H1 (cell line): Measurements from ENCODE around the gene CGNL1. TPM values are rescaled to one million over a fixed set of nuclear protein-coding genes. Genes with fewer than 3 reads are reported as not detected.

Source experiments
- CTCF ChIA-PET: fragments of 300-600 bp; sonication (Branson Sonifier 250); formaldehyde crosslinking; loops from one replicate; lab custom pipeline; 2021; ENCODE audit not compliant: partially characterized antibody; lab: Charles Lee
- POLR2A ChIA-PET: fragments of 300-600 bp; sonication (Branson Sonifier 250); formaldehyde crosslinking; loops from one replicate; lab custom pipeline; 2021; ENCODE audit warnings: inconsistent platforms; ENCODE audit not compliant: partially characterized antibody; lab: Charles Lee
- DNase-seq, 2 experiments: peaks; one replicate each; pipeline versions ENCODE4 v3.0.0 to v3.0.0-alpha.2; 2010 to 2022; ENCODE audit warnings: low spot score in 2 of 2, low read depth in 1 of 2, mixed read lengths in 1 of 2
- FAIRE-seq: peaks from 2 replicates; lab custom pipeline; 2011; peaks lifted over from hg19 to GRCh38; lab: Jason Lieb, UNC
- H2AFZ ChIP-seq: 2 replicates; pipeline ENCODE4 v1.8.1; 2012; ENCODE audit warnings: low read length, inconsistent platforms
- H2AK5ac ChIP-seq: 2 replicates; pipeline ENCODE4 v1.6.1; 2013; ENCODE audit warnings: low read depth, low read length
- H2BK120ac ChIP-seq: replicated peaks from 2 replicates; pipeline ENCODE3; 2013; ENCODE audit warnings: low read depth, low read length, inconsistent platforms
- H2BK12ac ChIP-seq: 2 replicates; pipeline ENCODE4 v1.6.1; 2013; ENCODE audit warnings: low read depth, low read length
- H2BK15ac ChIP-seq: 2 replicates; pipeline ENCODE4 v1.6.1; 2013; ENCODE audit warnings: low read length
- H2BK20ac ChIP-seq: 2 replicates; pipeline ENCODE4 v1.6.1; 2013; ENCODE audit warnings: low read length
- H2BK5ac ChIP-seq: 2 replicates; pipeline ENCODE4 v1.6.1; 2013; ENCODE audit warnings: low read depth, low read length
- H3K14ac ChIP-seq: 2 replicates; pipeline ENCODE4 v1.6.1; 2013; ENCODE audit warnings: inconsistent platforms; ENCODE audit not compliant: insufficient read length
- H3K18ac ChIP-seq: 2 replicates; pipeline ENCODE4 v1.6.1; 2013; ENCODE audit warnings: low read length; ENCODE audit errors: extremely low read depth
- H3K23ac ChIP-seq: 2 replicates; pipeline ENCODE4 v1.6.1; 2013; ENCODE audit warnings: inconsistent platforms; ENCODE audit not compliant: insufficient read length
- H3K23me2 ChIP-seq: 2 replicates; pipeline ENCODE4 v1.6.1; 2013; ENCODE audit warnings: low read depth, low read length
- H3K27ac ChIP-seq: 2 replicates; pipeline ENCODE4 v1.6.1; 2011; ENCODE audit warnings: low read depth, low read length, inconsistent platforms
- H3K27me3 ChIP-seq, 4 experiments: replicated peaks in 1 of 4; 1 replicate in 1 of 4; 2 replicates in 3 of 4; pipeline versions ENCODE4 v1.6.1 to v1.8.1; 2011 to 2013; ENCODE audit warnings: low read length in 3 of 4, mild to moderate bottlenecking in 3 of 4, inconsistent platforms in 2 of 4, mixed read lengths in 2 of 4, moderate library complexity in 1 of 4; ENCODE audit not compliant: control insufficient read depth in 3 of 4, insufficient read depth in 3 of 4; ENCODE audit errors: extremely low read depth in 1 of 4
- H3K36me3 ChIP-seq, 4 experiments: 2 replicates each; pipeline versions ENCODE4 v1.6.1 to v1.8.1; 2011 to 2013; ENCODE audit warnings: mild to moderate bottlenecking in 4 of 4, low read length in 3 of 4, moderate library complexity in 2 of 4, control low read depth in 1 of 4, inconsistent platforms in 1 of 4; ENCODE audit not compliant: insufficient read depth in 4 of 4, control insufficient read depth in 2 of 4
- H3K4ac ChIP-seq: replicated peaks from 2 replicates; pipeline ENCODE3; 2013; ENCODE audit warnings: low read length, low read depth, mixed read lengths, inconsistent platforms; ENCODE audit not compliant: insufficient read length
- H3K4me1 ChIP-seq, 4 experiments: replicated peaks in 1 of 4; 1 replicate in 1 of 4; 2 replicates in 3 of 4; pipeline versions ENCODE4 v1.6.1 to v1.8.1; 2011 to 2013; ENCODE audit warnings: low read length in 3 of 4, inconsistent platforms in 2 of 4, mixed read lengths in 1 of 4; ENCODE audit not compliant: insufficient read depth in 4 of 4, control insufficient read depth in 3 of 4
- H3K4me2 ChIP-seq, 2 experiments: 2 replicates each; pipeline versions ENCODE4 v1.6.1 to v1.8.1; 2011 to 2013; ENCODE audit warnings: low read depth in 2 of 2, low read length in 2 of 2, control low read depth in 1 of 2, inconsistent platforms in 1 of 2, mild to moderate bottlenecking in 1 of 2; ENCODE audit not compliant: insufficient read depth in 1 of 2
- H3K4me3 ChIP-seq, 4 experiments: fragments of 200-600, 300-600 bp in 1 of 4; sonication (generic), shearing (Covaris generic), sonication (Bioruptor Twin) in 1 of 4; 2 replicates each; pipeline versions ENCODE4 v1.5.1 to v1.8.1; 2011 to 2016; ENCODE audit warnings: low read length in 4 of 4, low read depth in 3 of 4, control low read depth in 2 of 4, inconsistent platforms in 2 of 4, mild to moderate bottlenecking in 2 of 4, mixed read lengths in 1 of 4, moderate library complexity in 1 of 4; ENCODE audit not compliant: insufficient read depth in 2 of 4; ENCODE audit errors: extremely low read depth in 1 of 4
- H3K56ac ChIP-seq: replicated peaks from 2 replicates; pipeline ENCODE3; 2013; ENCODE audit warnings: low read depth, mild to moderate bottlenecking, mixed read lengths, low read length, inconsistent platforms; ENCODE audit not compliant: insufficient read length
- H3K79me1 ChIP-seq: 2 replicates; pipeline ENCODE4 v1.6.1; 2013; ENCODE audit warnings: low read depth, low read length, control low read depth
- H3K79me2 ChIP-seq, 2 experiments: 2 replicates each; pipeline versions ENCODE4 v1.6.1 to v1.8.1; 2012 to 2013; ENCODE audit warnings: low read length in 2 of 2, mild to moderate bottlenecking in 2 of 2, inconsistent platforms in 1 of 2; ENCODE audit not compliant: insufficient read depth in 2 of 2, control insufficient read depth in 1 of 2
- H3K9ac ChIP-seq, 4 experiments: replicated peaks in 1 of 4; 1 replicate in 1 of 4; 2 replicates in 3 of 4; pipeline versions ENCODE4 v1.6.1 to v1.8.1; 2011 to 2013; ENCODE audit warnings: low read depth in 3 of 4, low read length in 3 of 4, control low read depth in 2 of 4, mild to moderate bottlenecking in 2 of 4, moderate library complexity in 2 of 4, inconsistent platforms in 1 of 4; ENCODE audit errors: extremely low read depth in 1 of 4
- H3K9me3 ChIP-seq, 2 experiments: 2 replicates each; pipeline versions ENCODE4 v1.6.1 to v1.8.1; 2012 to 2013; ENCODE audit warnings: mild to moderate bottlenecking in 2 of 2, moderate library complexity in 2 of 2, control low read depth in 1 of 2, inconsistent platforms in 1 of 2, low read depth in 1 of 2, low read length in 1 of 2, mixed read lengths in 1 of 2; ENCODE audit not compliant: insufficient read depth in 2 of 2
- H4K20me1 ChIP-seq, 2 experiments: replicated peaks in 1 of 2; 2 replicates each; pipeline versions ENCODE3 to v1.8.1; 2011 to 2013; ENCODE audit warnings: inconsistent platforms in 2 of 2, low read length in 2 of 2, mild to moderate bottlenecking in 1 of 2; ENCODE audit not compliant: insufficient read depth in 2 of 2, control insufficient read depth in 1 of 2
- H4K5ac ChIP-seq: 2 replicates; pipeline ENCODE4 v1.6.1; 2013; ENCODE audit warnings: low read length, low read depth, mixed read lengths, inconsistent platforms; ENCODE audit not compliant: insufficient read length
- H4K8ac ChIP-seq: 2 replicates; pipeline ENCODE4 v1.8.0; 2013; ENCODE audit warnings: mild to moderate bottlenecking, moderate library complexity, low read length, inconsistent platforms; ENCODE audit not compliant: insufficient read depth; ENCODE audit errors: extremely low read depth
- H4K91ac ChIP-seq: replicated peaks from 2 replicates; pipeline ENCODE3; 2013; ENCODE audit warnings: low read length, mixed read lengths, inconsistent platforms; ENCODE audit not compliant: insufficient read length
- ASH2L ChIP-seq: fragments of 200-600, 300-600 bp; sonication (generic); IDR thresholded peaks from one replicate; pipeline ENCODE4 v1.7.1; 2017; ENCODE audit warnings: low read length
- BRCA1 ChIP-seq: IDR thresholded peaks from 2 replicates; pipeline ENCODE4 v1.6.1; 2012; ENCODE audit warnings: low read depth, low read length, improper control_type of control experiment
- NANOG ChIP-seq: IDR thresholded peaks from 2 replicates; pipeline ENCODE4 v1.6.1; 2011; ENCODE audit warnings: low read length, low read depth, mild to moderate bottlenecking, inconsistent platforms; ENCODE audit not compliant: insufficient read depth, poor library complexity, severe bottlenecking
- SUZ12 ChIP-seq: fragments of 200-600 bp; sonication (generic); IDR thresholded peaks from 2 replicates; pipeline ENCODE4 v1.6.1; 2012; ENCODE audit warnings: mild to moderate bottlenecking, inconsistent platforms, low read length, moderate library complexity, mixed read lengths
- TEAD4 ChIP-seq: IDR thresholded peaks from 2 replicates; pipeline ENCODE4 v1.6.1; 2012; ENCODE audit warnings: low read depth, low read length, inconsistent platforms, mixed read lengths
- YY1 ChIP-seq: IDR thresholded peaks from 2 replicates; pipeline ENCODE4 v1.6.1; 2011; ENCODE audit warnings: low read depth, mild to moderate bottlenecking, low read length
- WGBS, 2 experiments: shearing (Covaris generic) in 1 of 2; methylation state at CpG; one replicate each; pipeline versions ENCODE4 v1.1.6 to v1.1.7; 2013 to 2015; ENCODE audit warnings: low lambda C conversion rate in 2 of 2, mixed read lengths in 2 of 2, inconsistent platforms in 1 of 2, low coverage in 1 of 2, missing lambda C conversion rate in 1 of 2; ENCODE audit not compliant: insufficient replicate concordance in 2 of 2, insufficient coverage in 1 of 2, insufficient read length in 1 of 2; ENCODE audit errors: extremely low coverage in 1 of 2, missing lambda C conversion rate in 1 of 2; 5-methylcytosine and 5-hydroxymethylcytosine counted together
- polyA plus RNA-seq, 7 experiments: library from polyadenylated mRNA; depleted of rRNA in 3 of 7; stranded (reverse) in 5 of 7; unstranded in 2 of 7; fragments of >200 nt in 5 of 7; fragments of 200-250 nt in 2 of 7; gene quantifications; 1 replicate in 5 of 7; 2 replicates in 1 of 7; 4 replicates in 1 of 7; pipeline versions ENCODE4 v1.2.1 to v1.2.3, GENCODE V29; 2011 to 2013; ENCODE audit warnings: missing spikeins in 2 of 7, mixed read lengths in 2 of 7
- total RNA-seq: library from RNA; stranded (reverse); fragmentation: NEBNext Ultra II Directional; extraction: Animal tissue kit (Norgen Biotek cat#: 25700); gene quantifications from 2 replicates; pipeline ENCODE4 v1.2.1, GENCODE V29; 2021

The CGNL1 gene
- total and polyA plus RNA-seq, 2 of the 8 experiments (the other 6 are each of a cell fraction or from before 2014, with no cell fraction given) = 21.8 to 75.6 TPM

- H4K5ac ChIP-seq = no peak overlapping the region
- WGBS, 2 experiments = 97% methylated on average over 2 of the region's 2 CpGs; no CpG with 5 or more reads in 1 of the 2 experiments
- H2BK20ac ChIP-seq = no peak overlapping the region
- H3K36me3 ChIP-seq = peaks cover 12 to 39% (median 30%) of the 10 kb centered on the region in 4 experiments
- no peaks in the 10 kb centered on the region for H3K27me3 ChIP-seq
- no peaks in the 10 kb centered on the region for H3K23me2 ChIP-seq
- no peak overlapping the region for H2BK120ac ChIP-seq
- H2BK12ac ChIP-seq = no peak overlapping the region
- no peak for DNase-seq
- H2AFZ ChIP-seq = no peak overlapping the region
- no peak overlapping the region for H3K14ac ChIP-seq
- ChIA-PET POLR2A (no interaction called here), CTCF (interaction anchor here (0.9 to 7.7 kb wide), 6 partner anchors 14 to 183 kb away, joined by 3 to 302 read pairs (median 22); no protein-coding TSS in a partner anchor)
- H3K23ac ChIP-seq = no peak overlapping the region
- TF ChIP-seq ASH2L = no peak
- no peak for TF ChIP-seq BRCA1
- no peak for TF ChIP-seq TEAD4
- TF ChIP-seq SUZ12 = no peak
- no peak for TF ChIP-seq YY1
- no peak for TF ChIP-seq NANOG
- no peak overlapping the region for H4K91ac ChIP-seq
- no peak overlapping the region for H2AK5ac ChIP-seq
- no peak overlapping the region for H3K4me3 ChIP-seq
- no peaks in the 10 kb centered on the region for H3K79me2 ChIP-seq
- no peak overlapping the region for H3K9ac ChIP-seq
- H3K4ac ChIP-seq = no peak overlapping the region
- H3K79me1 ChIP-seq = no peaks in the 10 kb centered on the region; the same call in 1 of the 2 replicates
- no peak for FAIRE-seq
- H2BK5ac ChIP-seq = no peak overlapping the region
- no peak overlapping the region for H3K18ac ChIP-seq
- no peak overlapping the region for H3K4me2 ChIP-seq
- H3K56ac ChIP-seq = no peak overlapping the region
- H2BK15ac ChIP-seq = no peak overlapping the region
- no peaks in the 10 kb centered on the region for H3K9me3 ChIP-seq
- H4K20me1 ChIP-seq = no peaks in the 10 kb centered on the region
- no peak overlapping the region for H4K8ac ChIP-seq
- H3K27ac ChIP-seq = no peak overlapping the region
- peaks cover 0 to 5% (median 0%) of the 10 kb centered on the region in 4 experiments; a peak in 1 of 7 replicates for H3K4me1 ChIP-seq
These were observed 149.3 kb downstream of the CGNL1 start for GRCh38 chr15:57525581-57525980.
